Endothelial cell of umbilical vein (primary cell): ENCODE results near the gene RAMACL.

Source experiments
- CTCF ChIP-seq, 2 donors: IDR thresholded peaks; 1 replicate in 1 of 2; 2 replicates in 1 of 2; pipeline ENCODE4 v1.5.1; 2011; ENCODE audit warnings: low read length in 2 of 2, mild to moderate bottlenecking in 2 of 2, moderate library complexity in 2 of 2, control low read depth in 1 of 2, inconsistent platforms in 1 of 2, low read depth in 1 of 2; ENCODE audit not compliant: insufficient read depth in 1 of 2; ENCODE audit errors: extremely low read depth in 1 of 2
- EZH2 ChIP-seq: IDR thresholded peaks from 2 replicates; pipeline ENCODE4 v1.6.1; 2012; ENCODE audit warnings: borderline replicate concordance, low read depth, mild to moderate bottlenecking, moderate library complexity, low read length, inconsistent platforms; ENCODE audit not compliant: severe bottlenecking
- FOS ChIP-seq: IDR thresholded peaks from 2 replicates; pipeline ENCODE4 v1.6.1; 2011; ENCODE audit warnings: mild to moderate bottlenecking, low read length, moderate library complexity, borderline replicate concordance; ENCODE audit not compliant: insufficient read depth
- GATA2 ChIP-seq: IDR thresholded peaks from 2 replicates; pipeline ENCODE4 v1.7.0; 2011; ENCODE audit warnings: low read depth, mild to moderate bottlenecking, moderate library complexity, mixed read lengths, low read length; ENCODE audit not compliant: insufficient read length, insufficient read depth
- JUN ChIP-seq: IDR thresholded peaks from 2 replicates; pipeline ENCODE4 v1.6.1; 2011; ENCODE audit warnings: borderline replicate concordance, low read depth; ENCODE audit not compliant: insufficient read length, insufficient read depth
- MAX ChIP-seq: IDR thresholded peaks from 2 replicates; pipeline ENCODE4 v1.6.1; 2011; ENCODE audit not compliant: insufficient read depth, insufficient read length
- MYC ChIP-seq: IDR thresholded peaks from one replicate; pipeline ENCODE4 v1.6.1; 2011; ENCODE audit warnings: mild to moderate bottlenecking, low read depth, low read length
- POLR2A ChIP-seq: IDR thresholded peaks from 2 replicates; pipeline ENCODE4 v1.6.1; 2012; ENCODE audit warnings: low read depth, mild to moderate bottlenecking, control low read depth, low read length
- POLR2AphosphoS5 ChIP-seq: IDR thresholded peaks from 2 replicates; pipeline ENCODE4 v1.6.1; 2012; ENCODE audit warnings: low read depth, mild to moderate bottlenecking, control low read depth, low read length, moderate library complexity; ENCODE audit not compliant: insufficient read depth

- no peak for TF ChIP-seq CTCF (IDR thresholded peaks at IDR 0.05; ENCODE audit: extremely low read depth in 1 of 2, insufficient read depth in 1 of 2, low read depth in 1 of 2, low read length in 2 of 2)
- TF ChIP-seq POLR2A = no peak
- TF ChIP-seq EZH2 = no peak
- TF ChIP-seq MAX = no peak
- no peak for TF ChIP-seq POLR2AphosphoS5
- no peak for TF ChIP-seq FOS
- TF ChIP-seq MYC = no peak
- no peak for TF ChIP-seq GATA2
- TF ChIP-seq JUN = no peak
Observed at GRCh38 chr6:166612471-166612881, 26.0 kb upstream of the RAMACL start.
